SU-DHL-6 (cell line): Measurements from ENCODE around the gene SDK1.

Source experiments
- H2AFZ ChIP-seq: fragments of 200-600 bp; sonication (generic); 2 replicates; pipeline ENCODE4 v1.6.1; 2014; ENCODE audit warnings: low read depth, mild to moderate bottlenecking, moderate library complexity, mixed read lengths, antibody characterized with exemption, low read length; ENCODE audit not compliant: severe bottlenecking
- H3F3A ChIP-seq: fragments of 200-600 bp; shearing (Covaris generic); 2 replicates; pipeline ENCODE4 v1.6.0; 2016; ENCODE audit warnings: antibody characterized with exemption, mild to moderate bottlenecking; ENCODE audit not compliant: insufficient read depth
- H3K27ac ChIP-seq: fragments of 200-600 bp; sonication (generic); 2 replicates; pipeline ENCODE4 v1.5.1; 2016; ENCODE audit warnings: low read depth, mild to moderate bottlenecking, low read length, moderate library complexity, mixed read lengths
- H3K27me3 ChIP-seq: fragments of 200-600 bp; sonication (generic), shearing (Covaris generic); 2 replicates; pipeline ENCODE4 v1.6.0; 2014; ENCODE audit warnings: mild to moderate bottlenecking, low read length
- H3K36me3 ChIP-seq: fragments of 200-600 bp; sonication (generic); 2 replicates; pipeline ENCODE4 v1.6.1; 2014; ENCODE audit warnings: mild to moderate bottlenecking, low read length, mixed read lengths
- H3K4me2 ChIP-seq: fragments of 300-600, 200-600 bp; shearing (Covaris generic), sonication (generic); 2 replicates; pipeline ENCODE4 v1.6.0; 2014; ENCODE audit warnings: low read length, low read depth, mild to moderate bottlenecking; ENCODE audit not compliant: poor library complexity, severe bottlenecking
- H3K4me3 ChIP-seq: fragments of 200-600 bp; sonication (generic); 2 replicates; pipeline ENCODE4 v1.5.1; 2014; ENCODE audit warnings: antibody characterized with exemption, low read length, mild to moderate bottlenecking, mixed read lengths; ENCODE audit not compliant: insufficient read depth, poor library complexity, severe bottlenecking
- H3K79me2 ChIP-seq: fragments of 200-600 bp; sonication (generic); 2 replicates; pipeline ENCODE4 v1.6.1; 2014; ENCODE audit warnings: mild to moderate bottlenecking, low read length, moderate library complexity; ENCODE audit not compliant: insufficient read depth
- H3K9ac ChIP-seq: fragments of 200-600 bp; sonication (generic); 2 replicates; pipeline ENCODE4 v1.7.0; 2014; ENCODE audit warnings: mild to moderate bottlenecking, low read length
- H3K9me2 ChIP-seq: fragments of 200-600 bp; sonication (generic); replicated peaks from 2 replicates; pipeline ENCODE4 v1.6.1; 2014; ENCODE audit warnings: low read length; ENCODE audit not compliant: insufficient read depth
- H3K9me3 ChIP-seq: fragments of 200-600 bp; sonication (generic); 2 replicates; pipeline ENCODE4 v1.6.1; 2014; ENCODE audit warnings: low read length, mixed read lengths; ENCODE audit not compliant: insufficient read depth
- H4K20me1 ChIP-seq: fragments of 200-600 bp; sonication (generic); 2 replicates; pipeline ENCODE4 v1.6.1; 2014; ENCODE audit warnings: low read depth, mild to moderate bottlenecking, antibody characterized with exemption, low read length, moderate library complexity, mixed read lengths
- CTCF ChIP-seq: fragments of 200-600 bp; sonication (generic); IDR thresholded peaks from one replicate; pipeline ENCODE4 v1.5.1; 2017; ENCODE audit warnings: antibody characterized with exemption, mild to moderate bottlenecking, low read length, moderate library complexity; ENCODE audit not compliant: insufficient read depth, poor library complexity, severe bottlenecking
- EZH2phosphoT487 ChIP-seq: fragments of 200-600 bp; sonication (generic), shearing (Covaris generic); conservative IDR thresholded peaks from 2 replicates; pipeline ENCODE4 v1.6.1; 2018; ENCODE audit warnings: mild to moderate bottlenecking, antibody characterized with exemption, low read length, moderate library complexity, mixed read lengths

The SDK1 gene

DNA sequence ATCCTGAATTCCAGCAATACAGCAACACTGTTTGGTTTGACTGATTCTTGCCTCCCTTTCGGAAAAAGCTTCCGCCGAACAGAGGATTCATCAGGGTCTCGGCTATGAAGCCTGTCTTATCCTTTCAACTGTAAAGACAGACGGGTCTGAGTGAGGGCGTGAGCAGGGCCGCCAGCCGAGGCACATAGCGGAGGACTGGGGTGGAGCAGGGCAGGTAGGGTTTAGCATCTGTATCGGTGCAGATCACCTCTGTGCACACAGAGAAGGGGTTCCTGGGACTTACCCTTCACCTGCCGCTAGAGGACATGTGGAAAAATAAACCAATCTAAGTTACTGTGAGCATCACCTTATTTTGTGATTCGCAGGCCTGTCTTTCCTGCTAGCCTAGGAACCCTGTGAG lies 724.2 kb downstream of the SDK1 start:
- Histone ChIP-seq H3K4me2 (no peak overlapping the region), H3K9ac (no peak overlapping the region), H3F3A (no peaks in the 10 kb centered on the region), H3K36me3 (no peaks in the 10 kb centered on the region), H3K9me2 (no peaks in the 10 kb centered on the region), H2AFZ (no peak overlapping the region), H3K9me3 (no peaks in the 10 kb centered on the region), H3K4me3 (no peak overlapping the region), H3K27me3 (no peaks in the 10 kb centered on the region), H3K27ac (no peak overlapping the region), H3K79me2 (no peaks in the 10 kb centered on the region), H4K20me1 (no peaks in the 10 kb centered on the region)
- TF ChIP-seq EZH2phosphoT487, result no peak
- no peak for TF ChIP-seq CTCF

- Histone ChIP-seq H3K9me2 (no peaks in the 10 kb centered on the region), H3F3A (no peaks in the 10 kb centered on the region), H3K4me2 (no peak overlapping the region), H3K9me3 (no peaks in the 10 kb centered on the region), H3K27me3 (no peaks in the 10 kb centered on the region), H2AFZ (no peak overlapping the region), H3K79me2 (no peaks in the 10 kb centered on the region), H3K4me3 (no peak overlapping the region), H4K20me1 (no peaks in the 10 kb centered on the region), H3K27ac (no peak overlapping the region), H3K36me3 (no peaks in the 10 kb centered on the region), H3K9ac (no peak overlapping the region)
- no peak for TF ChIP-seq CTCF
- TF ChIP-seq EZH2phosphoT487, result no peak
These were observed 724.9 kb downstream of the SDK1 start for GRCh38 chr7:4025694-4026615.

GRCh38 chr7:4026941-4027486 lies 726.0 kb downstream of the SDK1 start:
- TF ChIP-seq CTCF, result no peak
- no peak for TF ChIP-seq EZH2phosphoT487
- Histone ChIP-seq H3K27ac (no peak overlapping the region), H3K36me3 (no peaks in the 10 kb centered on the region), H3K4me3 (no peak overlapping the region), H3K9ac (no peak overlapping the region), H3K79me2 (no peaks in the 10 kb centered on the region), H3K4me2 (no peak overlapping the region), H3K9me3 (no peaks in the 10 kb centered on the region), H3F3A (no peaks in the 10 kb centered on the region), H3K27me3 (no peaks in the 10 kb centered on the region), H4K20me1 (no peaks in the 10 kb centered on the region), H2AFZ (no peak overlapping the region), H3K9me2 (no peaks in the 10 kb centered on the region)
